HepG2 (cell line): Measurements from ENCODE around the gene PADI6. TPM values are rescaled to one million over a fixed set of nuclear protein-coding genes. Genes with fewer than 3 reads are reported as not detected.
A peak's percentile ranks its signal among the peaks of the same experiment; 100 is the strongest.

Source experiments
- ARID5B ChIP-seq: IDR thresholded peaks from 2 replicates; pipeline ENCODE4 v1.4.0; 2020; ENCODE audit warnings: mild to moderate bottlenecking, missing genetic modification reagents
- CC2D1A ChIP-seq: sonication (generic); formaldehyde crosslinking; IDR thresholded peaks from 2 replicates; pipeline ENCODE4 v1.8.1; 2023; ENCODE audit warnings: mild to moderate bottlenecking, missing genetic modification reagents
- FOXC1 ChIP-seq: sonication (generic); formaldehyde crosslinking; IDR thresholded peaks from 2 replicates; pipeline ENCODE4 v1.8.0; 2022; ENCODE audit warnings: mild to moderate bottlenecking, missing genetic modification reagents, borderline replicate concordance
- GFI1 ChIP-seq: sonication (generic); formaldehyde crosslinking; IDR thresholded peaks from 2 replicates; pipeline ENCODE4 v1.5.0; 2020; ENCODE audit warnings: missing genetic modification reagents, mild to moderate bottlenecking, borderline replicate concordance
- HMG20A ChIP-seq: IDR thresholded peaks from 2 replicates; pipeline ENCODE4 v1.6.1; 2016; ENCODE audit warnings: borderline replicate concordance
- HMGA1 ChIP-seq: sonication (generic); formaldehyde crosslinking; conservative IDR thresholded peaks from 2 replicates; pipeline ENCODE4 v1.4.0; 2020; ENCODE audit warnings: missing genetic modification reagents
- JARID2 ChIP-seq: sonication (generic); formaldehyde crosslinking; IDR thresholded peaks from 2 replicates; pipeline ENCODE4 v1.8.1; 2023; ENCODE audit warnings: missing genetic modification reagents, inconsistent platforms; ENCODE audit not compliant: insufficient replicate concordance
- KLF13 ChIP-seq: sonication (generic); formaldehyde crosslinking; IDR thresholded peaks from 2 replicates; pipeline ENCODE4 v1.4.0; 2020; ENCODE audit warnings: mild to moderate bottlenecking, missing genetic modification reagents
- NR2C2 ChIP-seq: sonication (generic); formaldehyde crosslinking; IDR thresholded peaks from 2 replicates; pipeline ENCODE4 v1.4.0; 2020; ENCODE audit warnings: missing genetic modification reagents, mild to moderate bottlenecking, moderate library complexity, borderline replicate concordance
- PCBP1 ChIP-seq: fragments of 200-400 bp; formaldehyde crosslinking; IDR thresholded peaks from 2 replicates; pipeline ENCODE4 v1.6.1; 2017; ENCODE audit warnings: mild to moderate bottlenecking, low read depth, low read length, borderline replicate concordance
- RAD51 ChIP-seq: fragments of 450-650 bp; IDR thresholded peaks from 2 replicates; pipeline ENCODE4 v1.6.1; 2016; ENCODE audit warnings: borderline replicate concordance
- RARA ChIP-seq: IDR thresholded peaks from 2 replicates; pipeline ENCODE4 v1.6.1; 2016; ENCODE audit warnings: missing genetic modification reagents, missing compliant biosample characterization
- RXRB ChIP-seq: IDR thresholded peaks from 2 replicates; pipeline ENCODE4 v1.6.1; 2016; ENCODE audit warnings: borderline replicate concordance, missing genetic modification reagents, missing compliant biosample characterization
- SP140L ChIP-seq: sonication (generic); formaldehyde crosslinking; IDR thresholded peaks from 2 replicates; pipeline ENCODE4 v1.4.0; 2020; ENCODE audit warnings: missing genetic modification reagents, borderline replicate concordance
- ZNF101 ChIP-seq: sonication (generic); formaldehyde crosslinking; IDR thresholded peaks from 2 replicates; pipeline ENCODE4 v1.4.0; 2020; ENCODE audit warnings: mild to moderate bottlenecking, low read depth, missing genetic modification reagents, borderline replicate concordance
- ZNF143 ChIP-seq: sonication (generic); formaldehyde crosslinking; IDR thresholded peaks from 2 replicates; pipeline ENCODE4 v1.4.0; 2020; ENCODE audit warnings: missing genetic modification reagents
- ZNF180 ChIP-seq: sonication (generic); formaldehyde crosslinking; IDR thresholded peaks from 2 replicates; pipeline ENCODE4 v1.4.0; 2020; ENCODE audit warnings: low read depth, missing genetic modification reagents, borderline replicate concordance
- ZNF234 ChIP-seq: sonication (generic); formaldehyde crosslinking; conservative IDR thresholded peaks from 2 replicates; pipeline ENCODE4 v1.5.1; 2020; ENCODE audit warnings: mild to moderate bottlenecking, missing genetic modification reagents
- ZNF343 ChIP-seq: sonication (generic); formaldehyde crosslinking; IDR thresholded peaks from 2 replicates; pipeline ENCODE4 v1.4.0; 2020; ENCODE audit warnings: mild to moderate bottlenecking, missing genetic modification reagents
- ZNF691 ChIP-seq: sonication (generic); formaldehyde crosslinking; IDR thresholded peaks from 2 replicates; pipeline ENCODE4 v1.4.0; 2020; ENCODE audit warnings: missing genetic modification reagents, low read depth, mild to moderate bottlenecking, borderline replicate concordance
- ZNF747 ChIP-seq: sonication (generic); formaldehyde crosslinking; IDR thresholded peaks from 2 replicates; pipeline ENCODE4 v1.8.1; 2023; ENCODE audit warnings: missing genetic modification reagents, mild to moderate bottlenecking, borderline replicate concordance
- ZNF749 ChIP-seq: sonication (generic); formaldehyde crosslinking; IDR thresholded peaks from 2 replicates; pipeline ENCODE4 v1.8.0; 2022; ENCODE audit warnings: mild to moderate bottlenecking, missing genetic modification reagents, moderate library complexity, borderline replicate concordance
- ZNF780A ChIP-seq: sonication (generic); formaldehyde crosslinking; IDR thresholded peaks from 2 replicates; pipeline ENCODE4 v1.8.0; 2022; ENCODE audit warnings: mild to moderate bottlenecking, missing genetic modification reagents, moderate library complexity
- ZNF782 ChIP-seq: sonication (generic); formaldehyde crosslinking; IDR thresholded peaks from 2 replicates; pipeline ENCODE4 v1.4.0; 2020; ENCODE audit warnings: missing genetic modification reagents, mild to moderate bottlenecking, borderline replicate concordance
- polyA plus RNA-seq, 8 experiments: library from polyadenylated mRNA; depleted of rRNA in 3 of 8; stranded (reverse) in 7 of 8; unstranded in 1 of 8; fragments of >200 nt; fragmentation: Illumina TruSeq in 4 of 8; extraction: Trizol in 4 of 8; gene quantifications; 2 replicates each; pipeline versions ENCODE4 v1.2.1 to v1.2.3, GENCODE V29; 2011 to 2016; ENCODE audit warnings: low read depth in 4 of 8, missing spikeins in 1 of 8, mixed read lengths in 1 of 8; ENCODE audit not compliant: insufficient read depth in 1 of 8
- total RNA-seq, 5 experiments: library from RNA; depleted of rRNA; stranded (reverse); fragments of >200 nt; fragmentation: Illumina TruSeq; extraction: Trizol; gene quantifications; 2 replicates each; pipeline ENCODE4 v1.2.3, GENCODE V29; 2016; ENCODE audit warnings: low read depth in 1 of 5
- TF ChIP-seq, protein P1 (sequence below): sonication (generic); formaldehyde crosslinking; IDR thresholded peaks from 2 replicates; pipeline ENCODE4 v1.5.1; 2020; ENCODE audit warnings: missing genetic modification reagents, mild to moderate bottlenecking, borderline replicate concordance

Gene PADI6
- total and polyA plus RNA-seq, 2 of the 13 experiments (the other 11 are each of a cell fraction or from before 2014, with no cell fraction given): not detected

GRCh38 chr1:17432412-17432811 lies 60.4 kb downstream of the PADI6 start (continued):
- TF ChIP-seq ARID5B (CRISPR knock-in tag) (peak; percentile 26; the same call in 1 of the 2 replicates), RARA (CRISPR knock-in tag) (peak; percentile 94), HMGA1 (CRISPR knock-in tag) (no peak), PCBP1 (no peak), ZNF691 (no peak), NR2C2 (CRISPR knock-in tag) (peak; percentile 18; the same call in 1 of the 2 replicates), ZNF180 (CRISPR knock-in tag) (no peak), ZNF747 (CRISPR knock-in tag) (no peak), SP140L (CRISPR knock-in tag) (no peak), ZNF101 (no peak), CC2D1A (no peak), RXRB (peak; percentile 50), RAD51 (no peak), ZNF782 (CRISPR knock-in tag) (no peak), ZNF343 (no peak), ZNF749 (CRISPR knock-in tag) (no peak), GFI1 (CRISPR knock-in tag) (no peak), ZNF143 (CRISPR knock-in tag) (no peak), ZNF234 (no peak), ZNF780A (CRISPR knock-in tag) (no peak), FOXC1 (CRISPR knock-in tag) (no peak), HMG20A (CRISPR knock-in tag) (no peak), KLF13 (CRISPR knock-in tag) (no peak), JARID2 (CRISPR knock-in tag) (no peak)
- TF ChIP-seq, protein P1, sequence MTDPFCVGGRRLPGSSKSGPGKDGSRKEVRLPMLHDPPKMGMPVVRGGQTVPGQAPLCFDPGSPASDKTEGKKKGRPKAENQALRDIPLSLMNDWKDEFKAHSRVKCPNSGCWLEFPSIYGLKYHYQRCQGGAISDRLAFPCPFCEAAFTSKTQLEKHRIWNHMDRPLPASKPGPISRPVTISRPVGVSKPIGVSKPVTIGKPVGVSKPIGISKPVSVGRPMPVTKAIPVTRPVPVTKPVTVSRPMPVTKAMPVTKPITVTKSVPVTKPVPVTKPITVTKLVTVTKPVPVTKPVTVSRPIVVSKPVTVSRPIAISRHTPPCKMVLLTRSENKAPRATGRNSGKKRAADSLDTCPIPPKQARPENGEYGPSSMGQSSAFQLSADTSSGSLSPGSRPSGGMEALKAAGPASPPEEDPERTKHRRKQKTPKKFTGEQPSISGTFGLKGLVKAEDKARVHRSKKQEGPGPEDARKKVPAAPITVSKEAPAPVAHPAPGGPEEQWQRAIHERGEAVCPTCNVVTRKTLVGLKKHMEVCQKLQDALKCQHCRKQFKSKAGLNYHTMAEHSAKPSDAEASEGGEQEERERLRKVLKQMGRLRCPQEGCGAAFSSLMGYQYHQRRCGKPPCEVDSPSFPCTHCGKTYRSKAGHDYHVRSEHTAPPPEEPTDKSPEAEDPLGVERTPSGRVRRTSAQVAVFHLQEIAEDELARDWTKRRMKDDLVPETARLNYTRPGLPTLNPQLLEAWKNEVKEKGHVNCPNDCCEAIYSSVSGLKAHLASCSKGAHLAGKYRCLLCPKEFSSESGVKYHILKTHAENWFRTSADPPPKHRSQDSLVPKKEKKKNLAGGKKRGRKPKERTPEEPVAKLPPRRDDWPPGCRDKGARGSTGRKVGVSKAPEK (CRISPR knock-in tag): no peak
